HFF-Myc (cell line): Measurements from ENCODE around the gene SLC35A2.

Experiments used
- DNase-seq: peaks from one replicate; pipeline ENCODE4 v3.0.0-alpha.2; 2011; ENCODE audit warnings: low read depth; ENCODE audit errors: extremely low read depth
- H3K4me3 ChIP-seq: replicated peaks from 2 replicates; pipeline ENCODE4 v1.5.1; 2011; ENCODE audit warnings: low read depth, mild to moderate bottlenecking, control low read depth, low read length
- CTCF ChIP-seq: IDR thresholded peaks from 2 replicates; pipeline ENCODE4 v1.5.1; 2012; ENCODE audit warnings: mild to moderate bottlenecking, low read depth, low read length, control low read depth; ENCODE audit errors: missing control alignments

SLC35A2 gene

GRCh38 chrX:48927123-48927522 is 15.7 kb upstream of the SLC35A2 start:
- no peak for DNase-seq
- H3K4me3 ChIP-seq = no peak overlapping the region
- no peak for TF ChIP-seq CTCF

- DNase-seq = no peak
- no peak for TF ChIP-seq CTCF
- H3K4me3 ChIP-seq = no peak overlapping the region
These were observed 12.8 kb upstream of the SLC35A2 start for GRCh38 chrX:48924270-48924669.

GRCh38 chrX:48923771-48924170 is 12.3 kb upstream of the SLC35A2 start:
- TF ChIP-seq CTCF = no peak
- DNase-seq = no peak
- H3K4me3 ChIP-seq = no peak overlapping the region

- H3K4me3 ChIP-seq = no peak overlapping the region
- no peak for DNase-seq
- no peak for TF ChIP-seq CTCF
These were observed 9.3 kb upstream of the SLC35A2 start for GRCh38 chrX:48920718-48921104.

- TF ChIP-seq CTCF = no peak
- H3K4me3 ChIP-seq = no peak overlapping the region
- no peak for DNase-seq
These were observed 8.7 kb upstream of the SLC35A2 start for GRCh38 chrX:48919947-48920717.

GRCh38 chrX:48919360-48919841 is 8.0 kb upstream of the SLC35A2 start:
- no peak for DNase-seq
- peak overlapping the region; percentile 72 for H3K4me3 ChIP-seq
- no peak for TF ChIP-seq CTCF

- H3K4me3 ChIP-seq = peak within 1 kb of the TSS; percentile 72
- peak; percentile 78 for DNase-seq
- TF ChIP-seq CTCF = no peak
These were observed 7.3 kb upstream of the SLC35A2 start, which contains the start of gene PIM2 for GRCh38 chrX:48918643-48919340. Gene PIM2 (minus strand): TSS chrX:48919024. CDS start chrX:48918834, 190 bp downstream.
